ENCODE results near the gene VWA8.

The VWA8 gene

DNA sequence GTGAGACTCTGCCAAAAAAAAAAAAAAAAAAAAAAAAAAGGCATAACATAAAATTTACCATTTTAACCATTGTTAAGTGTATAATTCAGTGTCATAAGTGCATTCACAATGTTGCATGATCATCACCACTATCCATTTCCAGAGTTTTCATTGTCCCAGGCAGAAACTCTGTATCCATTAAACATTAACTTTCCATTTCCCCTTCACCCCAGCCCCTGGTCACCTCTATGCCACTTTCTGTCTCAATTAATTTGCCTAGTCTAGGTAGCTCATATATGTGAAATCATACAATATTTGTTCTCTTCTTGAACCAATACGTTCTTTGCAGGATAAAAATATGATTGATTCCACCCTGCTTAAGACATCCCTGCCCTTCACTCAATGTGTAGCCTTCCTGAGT lies 31.0 kb upstream of the VWA8 start:
- Histone ChIP-seq H3K27me3 (no peaks in the 10 kb centered on the region), H3K4me3 (no peak overlapping the region), H3K9me3 (replicated peaks in 1 of 11) (no peaks in the 10 kb centered on the region), H3K9ac (no peak overlapping the region), H4K20me1 (no peaks in the 10 kb centered on the region), H3K36me3 (no peaks in the 10 kb centered on the region), H3K4me2 (no peak overlapping the region), H3K4me1 (no peaks in the 10 kb centered on the region), H3K27ac (no peak overlapping the region)
- no peak for TF ChIP-seq Cebpa-rat (IDR thresholded peaks at IDR 0.05)

- Histone ChIP-seq H3K36me3 (no peaks in the 10 kb centered on the region), H4K20me1 (no peaks in the 10 kb centered on the region), H3K4me3 (no peak overlapping the region), H3K9me3 (replicated peaks in 1 of 11) (no peaks in the 10 kb centered on the region), H3K27me3 (no peaks in the 10 kb centered on the region), H3K4me2 (no peak overlapping the region), H3K9ac (no peak overlapping the region), H3K4me1 (peaks cover 0 to 10% (median 0%) of the 10 kb centered on the region in 10 experiments; a peak in 4 of 20 replicates), H3K27ac (no peak overlapping the region)
- no peak for TF ChIP-seq Cebpa-rat (IDR thresholded peaks at IDR 0.05)
These were observed 27.3 kb upstream of the VWA8 start for GRCh38 chr13:41988244-41988643.

GRCh38 chr13:41985788-41986508 lies 25.0 kb upstream of the VWA8 start:
- Histone ChIP-seq H3K4me2 (no peak overlapping the region; a peak in 1 of 22 replicates), H3K4me1 (peaks cover 0 to 13% (median 0%) of the 10 kb centered on the region in 10 experiments; a peak in 4 of 20 replicates), H3K4me3 (no peak overlapping the region), H3K27me3 (no peaks in the 10 kb centered on the region), H4K20me1 (no peaks in the 10 kb centered on the region), H3K9ac (no peak overlapping the region), H3K36me3 (no peaks in the 10 kb centered on the region), H3K27ac (no peak overlapping the region), H3K9me3 (replicated peaks in 1 of 11) (no peaks in the 10 kb centered on the region)
- no peak for TF ChIP-seq Cebpa-rat (IDR thresholded peaks at IDR 0.05)

DNA sequence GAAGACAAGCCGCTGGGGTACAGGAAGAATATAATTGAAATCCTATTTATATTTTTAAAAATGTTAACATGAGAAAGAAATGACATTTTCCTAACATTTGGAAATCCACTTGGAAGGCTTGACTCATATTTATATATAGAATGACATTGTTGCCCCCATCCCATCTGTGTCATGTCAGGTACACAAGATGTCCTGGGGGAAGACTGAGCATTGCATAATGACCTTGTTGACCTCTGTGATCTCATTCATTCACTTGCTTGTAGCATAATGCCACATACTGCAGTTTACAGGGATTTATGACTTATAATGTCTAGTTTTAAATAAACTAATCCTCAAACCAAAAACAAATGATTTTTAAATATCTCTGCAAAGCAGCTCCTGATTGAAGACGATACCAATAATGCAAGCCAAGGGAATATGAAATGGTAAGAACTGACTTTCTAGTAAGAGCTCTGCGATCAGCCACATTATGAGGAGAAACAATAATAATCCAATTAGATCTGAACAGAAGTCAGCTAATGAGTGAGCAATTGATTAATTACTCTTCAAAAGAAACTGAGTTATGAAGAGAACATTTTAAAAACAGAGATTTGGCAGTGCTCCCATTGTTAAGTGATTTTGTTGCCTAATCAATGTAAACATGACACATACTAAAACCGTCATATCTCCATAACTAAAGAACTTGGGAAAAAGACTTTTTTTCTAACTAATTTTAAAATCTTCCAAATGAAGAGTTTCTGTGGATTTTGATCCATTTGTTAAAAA lies 21.2 kb upstream of the VWA8 start:
- H3K4me2 ChIP-seq, result no peak overlapping the region
- H3K27ac ChIP-seq, result no peak overlapping the region
- H3K4me3 ChIP-seq, result no peak overlapping the region
- no peaks in the 10 kb centered on the region for H4K20me1 ChIP-seq
- no peak overlapping the region for H3K9ac ChIP-seq
- H3K4me1 ChIP-seq, result peaks cover 0 to 22% (median 0%) of the 10 kb centered on the region in 10 experiments; a peak in 6 of 20 replicates
- no peaks in the 10 kb centered on the region for H3K27me3 ChIP-seq
- no peaks in the 10 kb centered on the region for H3K9me3 ChIP-seq (replicated peaks in 1 of 11)
- no peak for TF ChIP-seq Cebpa-rat (IDR thresholded peaks at IDR 0.05)
- H3K36me3 ChIP-seq, result no peaks in the 10 kb centered on the region

GRCh38 chr13:41978007-41978406 lies 17.1 kb upstream of the VWA8 start:
- Histone ChIP-seq H3K9ac (no peak overlapping the region), H3K4me2 (peak overlapping the region in 9 of 11 experiments; percentile 0 to 75 (median 32); a peak in 12 of 22 replicates), H3K27me3 (no peaks in the 10 kb centered on the region), H3K36me3 (no peaks in the 10 kb centered on the region), H3K4me1 (peaks cover 0 to 9% (median 0%) of the 10 kb centered on the region in 10 experiments; a peak in 4 of 20 replicates), H3K4me3 (no peak overlapping the region), H4K20me1 (no peaks in the 10 kb centered on the region), H3K27ac (no peak overlapping the region), H3K9me3 (replicated peaks in 1 of 11) (no peaks in the 10 kb centered on the region)
- TF ChIP-seq Cebpa-rat (IDR thresholded peaks at IDR 0.05), result no peak

DNA sequence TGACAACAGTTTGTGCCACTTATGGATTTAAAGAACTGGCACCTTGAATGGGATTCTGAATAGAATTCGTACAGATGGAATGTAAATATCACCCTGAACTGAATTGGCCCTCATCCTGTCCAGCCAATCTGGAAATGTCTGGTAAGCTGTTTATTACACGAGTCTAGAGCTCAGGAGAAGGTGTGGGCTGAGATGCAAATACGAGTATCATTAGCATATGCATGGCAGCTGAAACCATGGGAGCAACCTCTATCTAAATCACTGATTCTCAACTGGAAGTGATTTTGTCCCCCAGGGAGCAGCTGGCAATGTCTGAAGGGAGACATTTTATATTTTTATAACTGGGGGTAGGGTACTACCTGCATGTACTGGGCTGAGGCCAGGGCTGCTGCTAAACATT lies 15.6 kb upstream of the VWA8 start:
- H3K4me1 ChIP-seq, result peaks cover 0 to 8% (median 0%) of the 10 kb centered on the region in 10 experiments; a peak in 4 of 20 replicates
- H3K27me3 ChIP-seq, result no peaks in the 10 kb centered on the region
- no peak overlapping the region for H3K4me3 ChIP-seq
- no peaks in the 10 kb centered on the region for H4K20me1 ChIP-seq
- H3K27ac ChIP-seq, result no peak overlapping the region
- H3K4me2 ChIP-seq, result no peak overlapping the region
- H3K9me3 ChIP-seq (replicated peaks in 1 of 11), result no peaks in the 10 kb centered on the region
- no peak overlapping the region for H3K9ac ChIP-seq
- TF ChIP-seq Cebpa-rat (IDR thresholded peaks at IDR 0.05), result no peak
- no peaks in the 10 kb centered on the region for H3K36me3 ChIP-seq

DNA sequence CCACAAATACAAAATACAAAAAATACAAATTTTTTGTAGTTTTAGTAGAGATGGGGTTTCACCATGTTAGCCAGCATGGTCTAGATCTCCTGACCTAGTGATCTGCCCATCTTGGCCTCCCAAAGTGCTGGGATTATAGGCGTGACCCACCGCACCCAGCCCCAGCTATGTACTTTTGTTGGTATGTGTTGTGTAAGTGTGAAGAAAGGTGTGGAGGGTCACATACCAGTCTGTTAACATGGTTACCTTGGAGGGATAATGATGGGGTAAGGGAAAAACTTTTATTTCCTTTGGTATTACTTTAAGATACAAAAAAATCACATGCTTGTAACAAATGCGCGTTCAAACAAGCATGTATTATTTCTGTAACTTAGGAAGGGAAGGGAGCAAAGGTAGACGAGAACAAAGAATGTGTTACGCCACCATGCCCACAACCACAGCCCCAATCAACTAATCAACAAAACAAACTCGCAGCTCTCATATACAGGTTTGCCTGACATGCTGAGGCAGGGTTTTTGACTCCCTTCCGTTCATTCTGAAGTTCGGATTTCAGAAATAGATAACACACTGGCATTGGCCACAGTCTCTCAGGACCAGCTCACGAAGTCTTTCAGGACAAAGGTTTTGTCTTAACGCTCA lies 13.5 kb upstream of the VWA8 start:
- no peak overlapping the region for H3K27ac ChIP-seq
- H3K4me3 ChIP-seq, result no peak overlapping the region
- TF ChIP-seq Cebpa-rat (IDR thresholded peaks at IDR 0.05), result no peak
- no peaks in the 10 kb centered on the region for H3K36me3 ChIP-seq
- peaks cover 5 to 26% (median 13%) of the 10 kb centered on the region in 10 experiments; a peak in 16 of 20 replicates for H3K4me1 ChIP-seq
- H3K4me2 ChIP-seq, result no peak overlapping the region
- no peak overlapping the region for H3K9ac ChIP-seq
- no peaks in the 10 kb centered on the region for H3K9me3 ChIP-seq (replicated peaks in 1 of 11)
- H4K20me1 ChIP-seq, result no peaks in the 10 kb centered on the region
- H3K27me3 ChIP-seq, result no peaks in the 10 kb centered on the region

- no peak overlapping the region for H3K9ac ChIP-seq
- H3K9me3 ChIP-seq (replicated peaks in 1 of 11), result no peaks in the 10 kb centered on the region
- H3K27me3 ChIP-seq, result no peaks in the 10 kb centered on the region
- no peaks in the 10 kb centered on the region for H4K20me1 ChIP-seq
- no peak overlapping the region for H3K4me3 ChIP-seq
- peaks cover 5 to 26% (median 13%) of the 10 kb centered on the region in 10 experiments; a peak in 16 of 20 replicates for H3K4me1 ChIP-seq
- no peaks in the 10 kb centered on the region for H3K36me3 ChIP-seq
- no peak overlapping the region for H3K4me2 ChIP-seq
- no peak for TF ChIP-seq Cebpa-rat (IDR thresholded peaks at IDR 0.05)
- H3K27ac ChIP-seq, result no peak overlapping the region
These were observed 12.4 kb upstream of the VWA8 start for GRCh38 chr13:41973247-41973741.

DNA sequence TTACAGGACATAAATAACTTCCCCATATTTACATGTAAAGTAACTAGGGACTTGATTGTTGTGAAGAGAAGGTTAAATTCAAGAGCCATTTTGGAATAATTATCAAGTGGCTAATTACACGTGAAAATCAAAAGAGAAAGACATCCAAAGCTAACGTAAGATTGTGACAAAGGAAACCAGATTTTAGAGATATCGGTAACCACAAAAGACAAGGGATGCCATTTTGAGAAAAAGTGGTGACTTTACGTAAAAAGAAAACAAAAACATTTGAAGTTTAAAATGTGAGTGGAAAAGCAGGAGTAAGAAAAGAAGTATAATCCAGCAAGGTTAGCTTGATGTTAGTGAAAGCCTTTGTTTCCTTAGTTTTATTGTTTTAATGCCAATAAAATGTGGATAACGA lies 10.9 kb upstream of the VWA8 start:
- H3K4me2 ChIP-seq, result no peak overlapping the region
- H3K27ac ChIP-seq, result no peak overlapping the region
- no peaks in the 10 kb centered on the region for H3K27me3 ChIP-seq
- no peaks in the 10 kb centered on the region for H3K36me3 ChIP-seq
- no peak for TF ChIP-seq Cebpa-rat (IDR thresholded peaks at IDR 0.05)
- no peaks in the 10 kb centered on the region for H4K20me1 ChIP-seq
- H3K4me1 ChIP-seq, result peaks cover 5 to 18% (median 10%) of the 10 kb centered on the region in 10 experiments; a peak in 16 of 20 replicates
- no peak overlapping the region for H3K9ac ChIP-seq
- H3K4me3 ChIP-seq, result no peak overlapping the region
- H3K9me3 ChIP-seq (replicated peaks in 1 of 11), result no peaks in the 10 kb centered on the region
